Endothelial cell (in vitro differentiated cells): Measurements from ENCODE around the gene CRYBB3. TPM values are rescaled to one million over a fixed set of nuclear protein-coding genes. Genes with fewer than 3 reads are reported as not detected.

ENCODE experiments used
- total RNA-seq: library from RNA; stranded (reverse); fragmentation: NEBNext Ultra II Directional; extraction: Animal tissue kit (Norgen Biotek cat#: 25700); gene quantifications from one replicate; pipeline ENCODE4 v1.2.1, GENCODE V29; 2021; ENCODE audit not compliant: unreplicated experiment

Gene CRYBB3
- total RNA-seq, 1 donor from 2014 or later, result 0.97 TPM

Other genes starting within 250 kb of the CRYBB3 start
- gene KIAA1671, start 247.1 kb upstream of the CRYBB3 start, total RNA-seq, result 92.1 TPM
- 1.9 TPM for gene CRYBB2, start 19.8 kb downstream of the CRYBB3 start, total RNA-seq